Measurements from ENCODE around the gene MS4A18.

DNA sequence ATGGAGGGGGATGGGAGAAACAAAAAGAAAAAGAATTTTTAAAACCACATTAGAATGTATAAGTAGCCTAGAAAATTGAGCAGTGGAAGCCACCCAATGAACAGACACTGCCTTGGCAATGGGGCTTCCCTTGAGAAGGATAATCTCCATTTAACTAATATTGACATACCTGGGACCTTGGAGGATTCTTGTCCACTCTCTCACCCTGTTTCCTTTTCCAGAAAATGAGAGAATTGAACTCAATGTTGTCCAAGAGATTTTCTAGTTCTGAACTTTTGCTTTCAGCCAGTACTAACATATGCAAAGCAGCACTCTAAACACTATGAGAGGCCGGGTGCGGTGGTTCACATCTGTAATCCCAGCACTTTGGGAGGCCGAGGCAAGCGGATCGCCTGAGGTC, 24.6 kb upstream of the MS4A18 start:
- no peak for TF ChIP-seq GATA3 (IDR thresholded peaks at IDR 0.05; ENCODE audit: low read depth, low read length)
- TF ChIP-seq GATA2 (IDR thresholded peaks at IDR 0.05; ENCODE audit: low read depth, low read length) = no peak
